HFF-Myc (cell line): ENCODE data around the gene JSRP1.

Source experiments
- DNase-seq: peaks from one replicate; pipeline ENCODE4 v3.0.0-alpha.2; 2011; ENCODE audit warnings: low read depth; ENCODE audit errors: extremely low read depth
- H3K4me3 ChIP-seq: replicated peaks from 2 replicates; pipeline ENCODE4 v1.5.1; 2011; ENCODE audit warnings: low read depth, mild to moderate bottlenecking, control low read depth, low read length
- CTCF ChIP-seq: IDR thresholded peaks from 2 replicates; pipeline ENCODE4 v1.5.1; 2012; ENCODE audit warnings: mild to moderate bottlenecking, low read depth, low read length, control low read depth; ENCODE audit errors: missing control alignments

Gene JSRP1

DNA sequence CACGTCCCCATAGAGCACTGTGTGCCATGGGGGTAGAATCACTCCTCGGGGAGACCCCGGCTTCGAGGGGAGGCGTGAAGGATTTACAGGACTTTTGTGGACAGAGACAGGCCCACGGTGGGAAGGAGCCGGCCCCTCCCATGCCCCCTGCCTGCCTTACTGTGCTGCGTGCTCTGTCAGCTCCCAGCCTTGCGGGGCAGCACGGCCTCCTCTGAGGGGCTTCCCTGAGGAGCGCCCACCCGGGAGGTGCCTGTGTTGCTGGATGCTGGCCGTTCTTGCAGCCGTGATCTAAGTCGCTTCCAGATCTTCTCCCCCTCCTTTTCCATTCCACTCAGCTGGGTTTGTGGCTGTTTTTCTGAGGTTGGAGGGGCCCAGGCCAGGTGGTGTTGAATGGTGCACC lies 49.2 kb downstream of the JSRP1 start:
- DNase-seq, result no peak
- no peak overlapping the region for H3K4me3 ChIP-seq
- TF ChIP-seq CTCF, result no peak

DNA sequence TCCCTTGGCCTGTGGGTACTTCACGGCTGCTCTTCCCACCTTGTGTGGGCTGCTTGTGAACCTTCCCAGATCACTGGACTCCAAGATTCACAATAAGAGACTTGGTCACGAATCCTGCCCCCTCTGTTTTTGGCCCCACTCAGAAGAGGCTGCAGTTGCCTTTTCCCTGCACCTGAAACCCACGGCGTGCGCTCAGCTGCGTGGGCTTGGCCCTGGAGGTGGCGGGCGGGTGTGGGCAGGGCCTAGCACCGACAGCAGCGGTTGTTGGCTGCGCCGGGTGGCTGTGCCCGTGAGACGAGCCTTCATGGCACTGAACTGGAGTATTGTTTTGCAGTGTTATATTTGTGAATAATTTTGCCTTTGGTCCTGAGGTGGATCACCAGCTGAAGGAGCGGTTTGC lies 53.9 kb downstream of the JSRP1 start:
- no peak overlapping the region for H3K4me3 ChIP-seq
- no peak for TF ChIP-seq CTCF
- DNase-seq, result no peak
